Measurements from ENCODE around the gene IGF2. TPM values are rescaled to one million over a fixed set of nuclear protein-coding genes. Genes with fewer than 3 reads are reported as not detected.

Gene IGF2
- total and polyA plus RNA-seq, 2 of the 8 experiments (the other 6 are each of a cell fraction or from before 2014, with no cell fraction given), result 0.74 to 1.5 TPM

GRCh38 chr11:2123628-2123960 is 15.6 kb downstream of the IGF2 start:
- WGBS, 2 experiments (ENCODE audit: extremely low coverage in 1 of 2, insufficient coverage in 1 of 2, insufficient read length in 1 of 2, insufficient replicate concordance in 2 of 2, low coverage in 1 of 2, low lambda C conversion rate in 2 of 2, missing lambda C conversion rate in 1 of 2), result 88% methylated on average over 6 of the region's 7 CpGs; no CpG with 5 or more reads in 1 of the 2 experiments
- no peak overlapping the region for H3K4me2 ChIP-seq (ENCODE audit: insufficient read depth in 1 of 2, low read depth in 2 of 2, low read length in 2 of 2)
- H4K91ac ChIP-seq (replicated peaks; ENCODE audit: insufficient read length, low read length), result no peak overlapping the region
- ChIA-PET CTCF (ENCODE audit: partially characterized antibody) (interaction anchor here (0.5 to 1.5 kb wide), 9 partner anchors 8 to 240 kb away, joined by 3 to 9 read pairs (median 3); no protein-coding TSS in a partner anchor), POLR2A (ENCODE audit: partially characterized antibody) (interaction anchor here (1.5 kb wide), 1 partner anchor 14 kb away, joined by 4 read pairs; no protein-coding TSS in a partner anchor)
- no peak overlapping the region for H2BK120ac ChIP-seq (replicated peaks; ENCODE audit: low read depth, low read length)
- H2AFZ ChIP-seq (ENCODE audit: low read length), result no peak overlapping the region
- no peak overlapping the region for H2BK15ac ChIP-seq (ENCODE audit: low read length)
- H4K5ac ChIP-seq (ENCODE audit: insufficient read length, low read depth, low read length), result no peak overlapping the region
- peaks cover 0 to 5% (median 0%) of the 10 kb centered on the region in 4 experiments; a peak in 1 of 7 replicates for H3K4me1 ChIP-seq (replicated peaks in 1 of 4; ENCODE audit: control insufficient read depth in 3 of 4, insufficient read depth in 4 of 4, low read length in 3 of 4)
- no peak overlapping the region for H3K18ac ChIP-seq (ENCODE audit: extremely low read depth, low read length)
- no peaks in the 10 kb centered on the region for H3K79me1 ChIP-seq (ENCODE audit: low read depth, low read length)
- no peaks in the 10 kb centered on the region for H3K9me3 ChIP-seq (ENCODE audit: insufficient read depth in 2 of 2, low read depth in 1 of 2, low read length in 1 of 2)
- no peak overlapping the region for H4K8ac ChIP-seq (ENCODE audit: extremely low read depth, insufficient read depth, low read length)
- DNase-seq (ENCODE audit: low read depth in 1 of 2, low spot score in 2 of 2), result no peak
- no peak overlapping the region for H3K23ac ChIP-seq (ENCODE audit: insufficient read length)
- no peak overlapping the region for H3K27ac ChIP-seq (ENCODE audit: low read depth, low read length)
- H2BK5ac ChIP-seq (ENCODE audit: low read depth, low read length), result no peak overlapping the region
- peaks cover 18% of the 10 kb centered on the region; the same call in 1 of the 2 replicates for H3K23me2 ChIP-seq (ENCODE audit: low read depth, low read length)
- no peaks in the 10 kb centered on the region for H3K36me3 ChIP-seq (ENCODE audit: control insufficient read depth in 2 of 4, insufficient read depth in 4 of 4, low read length in 3 of 4)
- H3K9ac ChIP-seq (replicated peaks in 1 of 4; ENCODE audit: extremely low read depth in 1 of 4, low read depth in 3 of 4, low read length in 3 of 4), result no peak overlapping the region
- no peak overlapping the region for H3K14ac ChIP-seq (ENCODE audit: insufficient read length)
- H3K4ac ChIP-seq (replicated peaks; ENCODE audit: insufficient read length, low read depth, low read length), result no peak overlapping the region
- H3K79me2 ChIP-seq (ENCODE audit: control insufficient read depth in 1 of 2, insufficient read depth in 2 of 2, low read length in 2 of 2), result no peaks in the 10 kb centered on the region
- no peak overlapping the region for H3K4me3 ChIP-seq (ENCODE audit: extremely low read depth in 1 of 4, insufficient read depth in 2 of 4, low read depth in 3 of 4, low read length in 4 of 4)
- H3K27me3 ChIP-seq (replicated peaks in 1 of 4; ENCODE audit: control insufficient read depth in 3 of 4, extremely low read depth in 1 of 4, insufficient read depth in 3 of 4, low read length in 3 of 4), result no peaks in the 10 kb centered on the region
- no peak overlapping the region for H2BK12ac ChIP-seq (ENCODE audit: low read depth, low read length)
- H3K56ac ChIP-seq (replicated peaks; ENCODE audit: insufficient read length, low read depth, low read length), result no peak overlapping the region
- peaks cover 0 to 3% of the 10 kb centered on the region in 2 experiments for H4K20me1 ChIP-seq (replicated peaks in 1 of 2; ENCODE audit: control insufficient read depth in 1 of 2, insufficient read depth in 2 of 2, low read length in 2 of 2)
- no peak overlapping the region for H2BK20ac ChIP-seq (ENCODE audit: low read length)
- no peak for FAIRE-seq
- no peak overlapping the region for H2AK5ac ChIP-seq (ENCODE audit: low read depth, low read length)
- TF ChIP-seq FOSL1 (IDR thresholded peaks at IDR 0.05; ENCODE audit: insufficient read depth, low read depth, low read length) (no peak), HDAC2 (IDR thresholded peaks at IDR 0.05; ENCODE audit: borderline replicate concordance in 1 of 2, low read depth in 2 of 2, low read length in 2 of 2) (no peak), RAD21 (IDR thresholded peaks at IDR 0.05 in 1 of 2, conservative IDR thresholded peaks at IDR 0.05 in 1 of 2; ENCODE audit: low read depth in 2 of 2, low read length in 2 of 2) (no peak), EGR1 (IDR thresholded peaks at IDR 0.05; ENCODE audit: borderline replicate concordance, low read depth, low read length) (no peak), CBX8 (IDR thresholded peaks at IDR 0.05; ENCODE audit: borderline replicate concordance, low read depth, low read length) (no peak), YY1 (IDR thresholded peaks at IDR 0.05; ENCODE audit: low read depth, low read length) (no peak), CBX5 (IDR thresholded peaks at IDR 0.05; ENCODE audit: low read depth, low read length) (no peak), CEBPB (IDR thresholded peaks at IDR 0.05; ENCODE audit: low read depth, low read length) (no peak), HDAC6 (IDR thresholded peaks at IDR 0.05; ENCODE audit: low read depth, low read length) (no peak), EP300 (IDR thresholded peaks at IDR 0.05; ENCODE audit: borderline replicate concordance in 1 of 2, low read depth in 2 of 2, low read length in 2 of 2) (no peak), TBP (IDR thresholded peaks at IDR 0.05; ENCODE audit: low read depth, low read length) (no peak), KDM5A (IDR thresholded peaks at IDR 0.05; ENCODE audit: low read length) (no peak), BACH1 (IDR thresholded peaks at IDR 0.05; ENCODE audit: low read length) (no peak)

Data from H1 (cell line).